Body of pancreas (tissue), 4 donors: ENCODE data around the gene L1CAM. TPM values are rescaled to one million over a fixed set of nuclear protein-coding genes. Genes with fewer than 3 reads are reported as not detected.
A peak's percentile ranks its signal among the peaks of the same experiment; 100 is the strongest.

Experiments
- ATAC-seq: fragments of 150-250 bp; one replicate; pipeline ENCODE4 v1.9.1; 2016
- DNase-seq, 4 donors: peaks; one replicate each; pipeline ENCODE4 v3.0.0-alpha.2; 2019
- H3K27ac ChIP-seq, 4 donors: fragments of 200-600 bp; sonication (generic); 1 replicate in 3 of 4; 2 replicates in 1 of 4; pipeline versions ENCODE4 v1.5.1 to v1.6.1; 2016 to 2019; ENCODE audit warnings: mild to moderate bottlenecking in 1 of 4, mixed read lengths in 1 of 4, moderate library complexity in 1 of 4
- H3K27me3 ChIP-seq, 2 donors: fragments of 200-600 bp; sonication (generic); one replicate each; pipeline ENCODE4 v1.6.0; 2016; ENCODE audit warnings: mild to moderate bottlenecking in 1 of 2
- H3K36me3 ChIP-seq, 2 donors: fragments of 200-600 bp; sonication (generic); replicated peaks in 1 of 2; 2 replicates each; pipeline ENCODE4 v1.5.1; 2016; ENCODE audit warnings: low read depth in 2 of 2; ENCODE audit not compliant: insufficient read depth in 1 of 2
- H3K4me1 ChIP-seq: fragments of 200-600 bp; sonication (generic); one replicate; pipeline ENCODE4 v1.6.0; 2016
- H3K4me3 ChIP-seq, 2 donors: fragments of 200-600 bp; sonication (generic); 1 replicate in 1 of 2; 2 replicates in 1 of 2; pipeline ENCODE4 v1.5.1; 2016 to 2019
- H3K9me3 ChIP-seq, 3 donors: fragments of 200-600 bp; sonication (generic); 1 replicate in 2 of 3; 2 replicates in 1 of 3; pipeline ENCODE4 v1.5.1; 2016
- CTCF ChIP-seq, 7 experiments: fragments of 450-650 bp in 4 of 7; fragments of 200-600 bp in 3 of 7; sonication (generic) in 3 of 7; IDR thresholded peaks; one replicate each; pipeline ENCODE4 v1.5.1; 2016 to 2019; ENCODE audit warnings: antibody characterized with exemption in 7 of 7
- POLR2A ChIP-seq, 3 donors: fragments of 450-650 bp; IDR thresholded peaks; one replicate each; pipeline ENCODE4 v1.6.1; 2016; ENCODE audit warnings: antibody characterized with exemption in 3 of 3, mild to moderate bottlenecking in 2 of 3
- WGBS, 2 donors: methylation state at CpG; one replicate each; pipeline ENCODE4 v1.1.5; 2017; 5-methylcytosine and 5-hydroxymethylcytosine counted together
- intact Hi-C: fragments of 100-400 bp; cut with DNase I; formaldehyde crosslinking; loops from one replicate; pipeline ENCODE4 v1.15.1; 2023
- total RNA-seq, 2 donors: library from RNA; depleted of rRNA; stranded (reverse); fragments of >200 nt; gene quantifications; one replicate each; pipeline ENCODE4 v1.1.0, GENCODE V29; 2016

The L1CAM gene
- total RNA-seq, 2 donors from 2014 or later = 1.8 to 7.9 TPM

- WGBS, 2 donors = 5 to 48% methylated on average over 10 to 18 of the region's 102 CpGs
- no peaks in the 10 kb centered on the region for H3K9me3 ChIP-seq
- TF ChIP-seq POLR2A (IDR thresholded peaks at IDR 0.05) (no peak), CTCF (IDR thresholded peaks at IDR 0.05) (no peak)
- intact Hi-C loops = no loop called here
- no peak for DNase-seq
- H3K4me1 ChIP-seq = peaks cover 12% of the 10 kb centered on the region
- no peak for ATAC-seq
- no peak overlapping the region for H3K27ac ChIP-seq
- H3K36me3 ChIP-seq = no peaks in the 10 kb centered on the region
- H3K27me3 ChIP-seq = no peaks in the 10 kb centered on the region
- no peak overlapping the region for H3K4me3 ChIP-seq
These were observed 55.1 kb downstream of the L1CAM start for GRCh38 chrX:153830640-153831428.

GRCh38 chrX:153829799-153830639 is 56.0 kb downstream of the L1CAM start, which contains the start of gene PDZD4:
Gene PDZD4, minus strand, starts transcription at chrX:153830544. Its CDS starts 246 bp downstream, at chrX:153830298.
- no peak for ATAC-seq
- Histone ChIP-seq H3K27ac (no peak within 1 kb of the TSS), H3K36me3 (no peaks in the 10 kb centered on the region), H3K4me1 (peaks cover 12% of the 10 kb centered on the region), H3K9me3 (no peaks in the 10 kb centered on the region), H3K27me3 (no peaks in the 10 kb centered on the region), H3K4me3 (no peak within 1 kb of the TSS)
- DNase-seq = no peak
- TF ChIP-seq CTCF (IDR thresholded peaks at IDR 0.05) (no peak), POLR2A (IDR thresholded peaks at IDR 0.05) (no peak)
- intact Hi-C loops = no loop called here
- WGBS, 2 donors = 0% methylated on average over 4 to 8 of the region's 97 CpGs

DNA sequence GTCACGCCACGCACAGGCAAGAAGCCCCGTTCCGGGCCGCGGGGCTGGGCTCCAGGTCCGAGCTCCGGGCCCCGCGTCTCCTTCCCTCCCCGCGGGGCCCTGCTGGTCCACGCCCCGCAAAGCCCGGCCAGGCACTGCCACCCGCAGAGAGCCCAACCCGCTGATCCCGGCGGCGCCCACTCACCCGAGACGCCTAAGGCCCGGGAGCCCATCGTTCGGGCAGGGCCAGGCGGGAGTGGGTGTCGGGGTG is 56.5 kb downstream of the L1CAM start:
- H3K4me1 ChIP-seq = peaks cover 12% of the 10 kb centered on the region
- H3K27me3 ChIP-seq = no peaks in the 10 kb centered on the region
- no peaks in the 10 kb centered on the region for H3K36me3 ChIP-seq
- TF ChIP-seq POLR2A (IDR thresholded peaks at IDR 0.05) (no peak), CTCF (IDR thresholded peaks at IDR 0.05) (no peak)
- no peak for DNase-seq
- no peak for ATAC-seq
- H3K27ac ChIP-seq = no peak overlapping the region
- intact Hi-C loops = no loop called here
- no peak overlapping the region for H3K4me3 ChIP-seq
- 0% methylated on average over 17 of the region's 27 CpGs; no CpG with 5 or more reads in 1 of the 2 donors for WGBS, 2 donors
- H3K9me3 ChIP-seq = no peaks in the 10 kb centered on the region

DNA sequence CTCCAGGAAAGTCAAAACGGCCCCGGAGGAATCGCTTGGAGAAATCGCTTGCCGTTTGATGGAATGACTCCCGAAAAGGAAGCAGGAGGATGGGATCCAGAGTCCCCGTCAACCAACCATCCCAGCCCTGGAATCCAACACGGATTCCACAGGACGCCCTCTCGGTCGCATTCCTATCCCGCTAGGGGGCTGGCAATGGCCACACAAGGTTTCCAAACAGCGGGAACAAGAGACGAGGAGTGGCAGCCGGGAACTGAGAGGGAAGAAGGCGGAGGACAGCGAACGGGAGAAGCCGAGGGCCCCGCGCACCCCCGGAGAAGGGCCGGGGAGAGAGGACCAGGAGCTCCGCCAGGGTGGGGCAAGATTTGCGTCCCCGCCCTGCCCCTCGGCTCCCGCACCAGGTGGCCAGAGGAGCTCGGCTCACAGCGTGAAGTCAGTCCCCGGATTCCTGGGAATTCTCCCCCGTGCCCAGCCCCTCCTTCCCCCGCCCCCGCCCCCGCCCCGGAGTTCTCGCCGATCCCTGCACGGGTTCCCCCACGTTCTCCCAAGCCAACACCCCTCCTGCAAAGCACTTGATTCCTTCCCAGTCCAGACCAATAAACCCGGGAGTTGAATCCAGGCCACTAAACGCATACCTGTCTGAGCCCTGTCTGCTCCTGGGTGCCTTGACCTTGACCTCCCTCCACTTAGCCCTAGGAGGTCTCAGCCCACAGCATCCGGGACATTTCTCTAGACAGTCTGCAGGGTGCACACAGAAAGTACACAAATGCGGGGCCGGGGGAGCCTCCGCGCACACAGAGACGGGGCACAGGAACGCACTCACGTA is 57.0 kb downstream of the L1CAM start:
- intact Hi-C loops = no loop called here
- peaks cover 12% of the 10 kb centered on the region for H3K4me1 ChIP-seq
- ATAC-seq = peak; percentile 40
- TF ChIP-seq CTCF (IDR thresholded peaks at IDR 0.05) (no peak), POLR2A (IDR thresholded peaks at IDR 0.05) (no peak)
- DNase-seq = no peak
- H3K4me3 ChIP-seq = no peak overlapping the region
- H3K9me3 ChIP-seq = no peaks in the 10 kb centered on the region
- H3K27ac ChIP-seq = no peak overlapping the region
- H3K27me3 ChIP-seq = no peaks in the 10 kb centered on the region
- 9 to 60% methylated on average over 1 to 46 of the region's 50 CpGs for WGBS, 2 donors
- no peaks in the 10 kb centered on the region for H3K36me3 ChIP-seq
